Dermis microvascular lymphatic vessel endothelial cell (primary cell): ENCODE measurements around the gene CFAP43. TPM values are rescaled to one million over a fixed set of nuclear protein-coding genes. Genes with fewer than 3 reads are reported as not detected.
"Not testable (repeated sequence)": the region's sequence is repeated elsewhere in the genome, so short reads cannot be mapped to it uniquely, and the experiment has no call there.

Source experiments
- DNase-seq, 2 donors: peaks; one replicate each; pipeline versions ENCODE4 v3.0.0 to v3.0.0-alpha.2; 2010; ENCODE audit warnings: low read depth in 2 of 2
- total RNA-seq: library from RNA; depleted of rRNA; stranded (reverse); fragments of >200 nt; gene quantifications from 2 replicates; pipeline ENCODE4 v1.2.1, GENCODE V29; 2014

Gene CFAP43
- total RNA-seq, 1 donor from 2014 or later, result under 0.01 TPM

- no peak for DNase-seq
Observed at GRCh38 chr10:104230490-104230889, 1.7 kb downstream of the CFAP43 start.

- DNase-seq, result no peak
Observed at GRCh38 chr10:104223304-104223703, 8.9 kb downstream of the CFAP43 start.

GRCh38 chr10:104220522-104220921, 11.6 kb downstream of the CFAP43 start:
- no peak for DNase-seq

- DNase-seq, result no peak
Observed at GRCh38 chr10:104218751-104219150, 13.4 kb downstream of the CFAP43 start.

GRCh38 chr10:104216631-104217030, 15.5 kb downstream of the CFAP43 start:
- DNase-seq, result no peak

GRCh38 chr10:104209575-104210198, 22.5 kb downstream of the CFAP43 start:
- peak; percentile 27 to 54 for DNase-seq

GRCh38 chr10:104208730-104209129, 23.4 kb downstream of the CFAP43 start:
- no peak for DNase-seq

- no peak for DNase-seq
Observed at GRCh38 chr10:104202231-104202630, 29.9 kb downstream of the CFAP43 start.

- DNase-seq, result no peak
Observed at GRCh38 chr10:104201636-104202035, 30.5 kb downstream of the CFAP43 start.

- DNase-seq, result no peak
Observed at GRCh38 chr10:104199567-104199966, 32.6 kb downstream of the CFAP43 start.

GRCh38 chr10:104197364-104197763, 34.8 kb downstream of the CFAP43 start:
- no peak for DNase-seq

GRCh38 chr10:104195706-104196105, 36.5 kb downstream of the CFAP43 start:
- no peak for DNase-seq

- no peak for DNase-seq
Observed at GRCh38 chr10:104193787-104194186, 38.4 kb downstream of the CFAP43 start.

- no peak for DNase-seq
Observed at GRCh38 chr10:104190695-104191094, 41.5 kb downstream of the CFAP43 start.

- no peak for DNase-seq
Observed at GRCh38 chr10:104183682-104184081, 48.5 kb downstream of the CFAP43 start.

- DNase-seq, result not testable (repeated sequence)
Observed at GRCh38 chr10:104174136-104174535, 58.0 kb downstream of the CFAP43 start.

- DNase-seq, result no peak
Observed at GRCh38 chr10:104170610-104171254, 61.4 kb downstream of the CFAP43 start.

GRCh38 chr10:104155591-104155990, 76.6 kb downstream of the CFAP43 start:
- no peak for DNase-seq

GRCh38 chr10:104151737-104152136, 80.4 kb downstream of the CFAP43 start:
- DNase-seq, result no peak

- DNase-seq, result no peak
Observed at GRCh38 chr10:104150139-104150538, 82.0 kb downstream of the CFAP43 start.

- DNase-seq, result no peak
Observed at GRCh38 chr10:104146882-104147281, 85.3 kb downstream of the CFAP43 start.

- no peak for DNase-seq
Observed at GRCh38 chr10:104144931-104145330, 87.2 kb downstream of the CFAP43 start.

GRCh38 chr10:104143829-104144228, 88.3 kb downstream of the CFAP43 start:
- DNase-seq, result no peak
